SJCRH30 (cell line): Measurements from ENCODE around the gene INSR. TPM values are rescaled to one million over a fixed set of nuclear protein-coding genes. Genes with fewer than 3 reads are reported as not detected.

Experiments
- DNase-seq, 2 experiments: peaks; one replicate each; pipeline ENCODE4 v3.0.0-alpha.2; 2015 to 2020
- H3K27ac ChIP-seq: fragments of 250-450 bp; sonication (Bioruptor Pico); 2 replicates; pipeline ENCODE4 v1.5.1; 2020; ENCODE audit warnings: mild to moderate bottlenecking, moderate library complexity
- H3K27me3 ChIP-seq: fragments of 250-450 bp; sonication (Bioruptor Pico); 2 replicates; pipeline ENCODE4 v1.5.1; 2020; ENCODE audit warnings: mild to moderate bottlenecking, moderate library complexity
- H3K36me3 ChIP-seq: fragments of 250-450 bp; sonication (Bioruptor Pico); 2 replicates; pipeline ENCODE4 v1.5.1; 2020; ENCODE audit warnings: mild to moderate bottlenecking, moderate library complexity
- H3K4me1 ChIP-seq: fragments of 250-450 bp; sonication (Bioruptor Pico); 2 replicates; pipeline ENCODE4 v1.5.1; 2020; ENCODE audit warnings: mild to moderate bottlenecking, moderate library complexity
- H3K4me3 ChIP-seq: fragments of 250-450 bp; sonication (Bioruptor Pico); 2 replicates; pipeline ENCODE4 v1.5.1; 2020; ENCODE audit warnings: mild to moderate bottlenecking, moderate library complexity
- H3K9me3 ChIP-seq: fragments of 250-450 bp; sonication (Bioruptor Pico); replicated peaks from 2 replicates; pipeline ENCODE4 v1.5.1; 2020; ENCODE audit warnings: mild to moderate bottlenecking, moderate library complexity
- total RNA-seq: library from RNA; depleted of rRNA; stranded (reverse); fragments of >200 nt; shearing (Covaris generic); gene quantifications from 2 replicates; pipeline ENCODE4 v1.2.3, GENCODE V29; 2014

The INSR gene
- total RNA-seq, 1 experiment from 2014 or later, result 14.3 TPM

- Histone ChIP-seq H3K9me3 (no peaks in the 10 kb centered on the region), H3K4me3 (no peak overlapping the region), H3K36me3 (no peaks in the 10 kb centered on the region), H3K27ac (no peak overlapping the region), H3K27me3 (no peaks in the 10 kb centered on the region), H3K4me1 (no peaks in the 10 kb centered on the region)
- DNase-seq, result no peak
Observed at GRCh38 chr19:7188698-7189629, 105.2 kb downstream of the INSR start.

- Histone ChIP-seq H3K27me3 (no peaks in the 10 kb centered on the region), H3K27ac (no peak overlapping the region), H3K4me1 (no peaks in the 10 kb centered on the region), H3K36me3 (no peaks in the 10 kb centered on the region), H3K9me3 (no peaks in the 10 kb centered on the region), H3K4me3 (no peak overlapping the region)
- no peak for DNase-seq
Observed at GRCh38 chr19:7187605-7188339, 106.4 kb downstream of the INSR start.

GRCh38 chr19:7182489-7182888, 111.7 kb downstream of the INSR start:
- Histone ChIP-seq H3K27ac (no peak overlapping the region), H3K9me3 (no peaks in the 10 kb centered on the region), H3K4me1 (peaks cover 9% of the 10 kb centered on the region), H3K4me3 (no peak overlapping the region), H3K27me3 (no peaks in the 10 kb centered on the region), H3K36me3 (no peaks in the 10 kb centered on the region)
- no peak for DNase-seq

- Histone ChIP-seq H3K27ac (peak overlapping the region; percentile 72), H3K4me1 (peaks cover 9% of the 10 kb centered on the region), H3K27me3 (no peaks in the 10 kb centered on the region), H3K9me3 (no peaks in the 10 kb centered on the region), H3K36me3 (no peaks in the 10 kb centered on the region), H3K4me3 (no peak overlapping the region)
- no peak for DNase-seq
Observed at GRCh38 chr19:7179917-7180306, 114.3 kb downstream of the INSR start.

GRCh38 chr19:7177926-7178325, 116.3 kb downstream of the INSR start:
- Histone ChIP-seq H3K4me3 (no peak overlapping the region), H3K4me1 (peaks cover 9% of the 10 kb centered on the region), H3K27ac (no peak overlapping the region), H3K36me3 (no peaks in the 10 kb centered on the region), H3K27me3 (no peaks in the 10 kb centered on the region), H3K9me3 (no peaks in the 10 kb centered on the region)
- DNase-seq, result no peak

GRCh38 chr19:7176792-7177191, 117.4 kb downstream of the INSR start:
- no peaks in the 10 kb centered on the region for H3K36me3 ChIP-seq
- no peak for DNase-seq
- H3K4me3 ChIP-seq, result no peak overlapping the region
- H3K9me3 ChIP-seq, result no peaks in the 10 kb centered on the region
- peaks cover 9% of the 10 kb centered on the region for H3K4me1 ChIP-seq
- no peak overlapping the region for H3K27ac ChIP-seq
- no peaks in the 10 kb centered on the region for H3K27me3 ChIP-seq

GRCh38 chr19:7172794-7173193, 121.4 kb downstream of the INSR start:
- peaks cover 16% of the 10 kb centered on the region; the same call in 1 of the 2 replicates for H3K36me3 ChIP-seq
- H3K27me3 ChIP-seq, result no peaks in the 10 kb centered on the region
- DNase-seq, result no peak
- H3K4me1 ChIP-seq, result no peaks in the 10 kb centered on the region
- H3K27ac ChIP-seq, result no peak overlapping the region
- H3K9me3 ChIP-seq, result no peaks in the 10 kb centered on the region
- no peak overlapping the region for H3K4me3 ChIP-seq

- H3K4me3 ChIP-seq, result no peak overlapping the region
- H3K9me3 ChIP-seq, result no peaks in the 10 kb centered on the region
- H3K27ac ChIP-seq, result no peak overlapping the region
- H3K4me1 ChIP-seq, result no peaks in the 10 kb centered on the region
- no peak for DNase-seq
- no peaks in the 10 kb centered on the region for H3K27me3 ChIP-seq
- peaks cover 16% of the 10 kb centered on the region; the same call in 1 of the 2 replicates for H3K36me3 ChIP-seq
Observed at GRCh38 chr19:7170983-7171382, 123.2 kb downstream of the INSR start.

GRCh38 chr19:7168941-7169340, 125.3 kb downstream of the INSR start:
- Histone ChIP-seq H3K36me3 (peaks cover 16% of the 10 kb centered on the region; the same call in 1 of the 2 replicates), H3K27ac (no peak overlapping the region), H3K27me3 (no peaks in the 10 kb centered on the region), H3K9me3 (no peaks in the 10 kb centered on the region), H3K4me3 (no peak overlapping the region), H3K4me1 (no peaks in the 10 kb centered on the region)
- no peak for DNase-seq

GRCh38 chr19:7161292-7161691, 132.9 kb downstream of the INSR start:
- no peak for DNase-seq
- Histone ChIP-seq H3K4me1 (no peaks in the 10 kb centered on the region), H3K36me3 (peaks cover 4% of the 10 kb centered on the region; the same call in 1 of the 2 replicates), H3K4me3 (no peak overlapping the region), H3K27me3 (no peaks in the 10 kb centered on the region), H3K27ac (no peak overlapping the region), H3K9me3 (no peaks in the 10 kb centered on the region)

GRCh38 chr19:7159105-7159933, 134.9 kb downstream of the INSR start:
- peaks cover 4% of the 10 kb centered on the region; the same call in 1 of the 2 replicates for H3K36me3 ChIP-seq
- DNase-seq, result peak; percentile 75 to 80
- no peak overlapping the region for H3K4me3 ChIP-seq
- no peaks in the 10 kb centered on the region for H3K9me3 ChIP-seq
- H3K4me1 ChIP-seq, result no peaks in the 10 kb centered on the region
- H3K27me3 ChIP-seq, result no peaks in the 10 kb centered on the region
- H3K27ac ChIP-seq, result no peak overlapping the region; the same call in 1 of the 2 replicates

GRCh38 chr19:7153022-7153421, 141.2 kb downstream of the INSR start:
- no peaks in the 10 kb centered on the region for H3K9me3 ChIP-seq
- H3K4me1 ChIP-seq, result no peaks in the 10 kb centered on the region
- H3K36me3 ChIP-seq, result no peaks in the 10 kb centered on the region
- DNase-seq, result no peak
- H3K4me3 ChIP-seq, result no peak overlapping the region
- H3K27ac ChIP-seq, result no peak overlapping the region
- no peaks in the 10 kb centered on the region for H3K27me3 ChIP-seq

GRCh38 chr19:7152568-7152967, 141.6 kb downstream of the INSR start:
- Histone ChIP-seq H3K36me3 (no peaks in the 10 kb centered on the region), H3K27ac (no peak overlapping the region), H3K27me3 (no peaks in the 10 kb centered on the region), H3K9me3 (no peaks in the 10 kb centered on the region), H3K4me3 (no peak overlapping the region), H3K4me1 (no peaks in the 10 kb centered on the region)
- no peak for DNase-seq

- no peak overlapping the region for H3K4me3 ChIP-seq
- no peaks in the 10 kb centered on the region for H3K27me3 ChIP-seq
- H3K9me3 ChIP-seq, result no peaks in the 10 kb centered on the region
- H3K27ac ChIP-seq, result no peak overlapping the region
- no peak for DNase-seq
- no peaks in the 10 kb centered on the region for H3K4me1 ChIP-seq
- no peaks in the 10 kb centered on the region for H3K36me3 ChIP-seq
Observed at GRCh38 chr19:7149956-7150705, 144.1 kb downstream of the INSR start.
